Esophagus squamous epithelium (tissue), 5 donors: ENCODE data around the gene TSPAN12. TPM values are rescaled to one million over a fixed set of nuclear protein-coding genes. Genes with fewer than 3 reads are reported as not detected.

Experiments
- DNase-seq: peaks from one replicate; lab custom pipeline; 2025; lab: John Stamatoyannopoulos, UW
- H3K27ac ChIP-seq, 4 donors: fragments of 200-600 bp; sonication (generic); one replicate each; pipeline ENCODE4 v1.5.1; 2016 to 2019; ENCODE audit warnings: mild to moderate bottlenecking in 1 of 4
- H3K27me3 ChIP-seq, 4 donors: fragments of 200-600 bp; sonication (generic); 1 replicate in 3 of 4; 2 replicates in 1 of 4; pipeline versions ENCODE4 v1.5.1 to v1.6.0; 2017 to 2021; ENCODE audit warnings: antibody characterized with exemption in 1 of 4
- H3K36me3 ChIP-seq, 3 donors: fragments of 200-600 bp; sonication (generic); one replicate each; pipeline ENCODE4 v1.5.1; 2016 to 2019
- H3K4me1 ChIP-seq, 3 donors: fragments of 200-600 bp; sonication (generic); one replicate each; pipeline ENCODE4 v1.5.1; 2017 to 2019
- H3K4me3 ChIP-seq, 4 donors: fragments of 200-600 bp; sonication (generic); 1 replicate in 3 of 4; 2 replicates in 1 of 4; pipeline ENCODE4 v1.5.1; 2016 to 2019; ENCODE audit warnings: mild to moderate bottlenecking in 2 of 4, moderate library complexity in 1 of 4
- H3K9me3 ChIP-seq, 3 donors: fragments of 200-600 bp; sonication (generic); one replicate each; pipeline ENCODE4 v1.5.1; 2016 to 2019
- CTCF ChIP-seq, 6 experiments: fragments of 450-650 bp in 4 of 6; fragments of 200-600 bp in 2 of 6; sonication (generic) in 2 of 6; IDR thresholded peaks; one replicate each; pipeline ENCODE4 v1.5.1; 2016 to 2019; ENCODE audit warnings: antibody characterized with exemption in 6 of 6, mild to moderate bottlenecking in 4 of 6, moderate library complexity in 4 of 6
- POLR2A ChIP-seq, 4 donors: fragments of 450-650 bp; IDR thresholded peaks; one replicate each; pipeline ENCODE4 v1.6.1; 2017; ENCODE audit warnings: antibody characterized with exemption in 4 of 4, mild to moderate bottlenecking in 4 of 4, moderate library complexity in 3 of 4
- WGBS, 2 donors: methylation state at CpG; one replicate each; pipeline ENCODE4 v1.1.5; 2018; 5-methylcytosine and 5-hydroxymethylcytosine counted together
- intact Hi-C: fragments of 100-400 bp; cut with DNase I; formaldehyde crosslinking; loops from one replicate; pipeline ENCODE4 v1.15.0; 2022
- total RNA-seq, 4 donors: library from RNA; depleted of rRNA; stranded (reverse); fragments of >200 nt; gene quantifications; one replicate each; pipeline ENCODE4 v1.1.0, GENCODE V29; 2016
- donor health status: DM: yes; HTN: yes; CAD: no.

Gene TSPAN12
- total RNA-seq, 4 donors from 2014 or later = 1.3 to 9.0 (median 5.4) TPM

GRCh38 chr7:120799813-120800475 is 58.0 kb downstream of the TSPAN12 start:
- Histone ChIP-seq H3K36me3 (no peaks in the 10 kb centered on the region), H3K9me3 (peaks cover 0 to 6% (median 0%) of the 10 kb centered on the region in 3 donors), H3K27ac (no peak overlapping the region), H3K4me3 (no peak overlapping the region), H3K4me1 (no peaks in the 10 kb centered on the region), H3K27me3 (no peaks in the 10 kb centered on the region)
- intact Hi-C loops = loop anchor here (10.0 kb wide), 1 partner anchor 145 kb away; no protein-coding TSS in a partner anchor
- no peak for DNase-seq
- TF ChIP-seq CTCF (IDR thresholded peaks at IDR 0.05) = no peak
- WGBS, 2 donors = 92% methylated on average over 3 of the region's 3 CpGs

GRCh38 chr7:120799147-120799546 is 58.8 kb downstream of the TSPAN12 start:
- H3K9me3 ChIP-seq = peaks cover 0 to 6% (median 0%) of the 10 kb centered on the region in 3 donors
- DNase-seq = no peak
- no peak overlapping the region for H3K27ac ChIP-seq
- H3K36me3 ChIP-seq = no peaks in the 10 kb centered on the region
- H3K4me3 ChIP-seq = no peak overlapping the region
- H3K4me1 ChIP-seq = no peaks in the 10 kb centered on the region
- WGBS, 2 donors = 83 to 96% methylated on average over 1 of the region's 1 CpG
- H3K27me3 ChIP-seq = no peaks in the 10 kb centered on the region
- intact Hi-C loops = no loop called here
- TF ChIP-seq CTCF (IDR thresholded peaks at IDR 0.05) (no peak), POLR2A (IDR thresholded peaks at IDR 0.05) (no peak)

GRCh38 chr7:120797026-120797645 is 60.8 kb downstream of the TSPAN12 start:
- DNase-seq = no peak
- Histone ChIP-seq H3K4me3 (no peak overlapping the region), H3K27me3 (no peaks in the 10 kb centered on the region), H3K4me1 (no peaks in the 10 kb centered on the region), H3K36me3 (no peaks in the 10 kb centered on the region), H3K9me3 (peaks cover 0 to 6% (median 0%) of the 10 kb centered on the region in 3 donors), H3K27ac (no peak overlapping the region)
- TF ChIP-seq CTCF (IDR thresholded peaks at IDR 0.05) = no peak
- TF ChIP-seq POLR2A (IDR thresholded peaks at IDR 0.05) = no peak
- WGBS, 2 donors = 91 to 94% methylated on average over 7 of the region's 7 CpGs
- intact Hi-C loops = no loop called here

GRCh38 chr7:120794106-120794729 is 63.7 kb downstream of the TSPAN12 start:
- peaks cover 0 to 6% (median 0%) of the 10 kb centered on the region in 3 donors for H3K9me3 ChIP-seq
- intact Hi-C loops = no loop called here
- no peak overlapping the region for H3K27ac ChIP-seq
- TF ChIP-seq POLR2A (IDR thresholded peaks at IDR 0.05) (no peak), CTCF (IDR thresholded peaks at IDR 0.05) (no peak)
- no peaks in the 10 kb centered on the region for H3K4me1 ChIP-seq
- H3K4me3 ChIP-seq = no peak overlapping the region
- no peak for DNase-seq
- no peaks in the 10 kb centered on the region for H3K27me3 ChIP-seq
- H3K36me3 ChIP-seq = no peaks in the 10 kb centered on the region
- WGBS, 2 donors = 62 to 69% methylated on average over 4 of the region's 4 CpGs
